Parathyroid adenoma (tissue), 2 donors: ENCODE measurements around the gene SLC30A1.

Source experiments
- H2AFZ ChIP-seq: fragments of 300-600 bp; sonication (generic); one replicate; pipeline ENCODE4 v1.7.0; 2017; ENCODE audit warnings: antibody characterized with exemption, mild to moderate bottlenecking
- H3K27ac ChIP-seq: fragments of 300-600 bp; sonication (generic); one replicate; pipeline ENCODE4 v1.7.0; 2017
- H3K27me3 ChIP-seq: fragments of 300-600 bp; sonication (generic); one replicate; pipeline ENCODE4 v1.7.0; 2017; ENCODE audit warnings: low read length; ENCODE audit not compliant: control insufficient read depth, insufficient read depth
- H3K36me3 ChIP-seq: fragments of 300-600 bp; sonication (generic); one replicate; pipeline ENCODE4 v1.7.0; 2017; ENCODE audit warnings: low read length; ENCODE audit not compliant: control insufficient read depth, insufficient read depth
- H3K4me1 ChIP-seq: fragments of 300-600 bp; sonication (generic); one replicate; pipeline ENCODE4 v1.7.0; 2017; ENCODE audit warnings: control low read depth
- H3K4me2 ChIP-seq: fragments of 300-600 bp; sonication (generic); one replicate; pipeline ENCODE4 v1.7.0; 2017; ENCODE audit warnings: low read length
- H3K4me3 ChIP-seq: fragments of 300-600 bp; sonication (generic); one replicate; pipeline ENCODE4 v1.7.0; 2017; ENCODE audit warnings: low read depth, low read length
- H3K79me2 ChIP-seq: fragments of 300-600 bp; sonication (generic); one replicate; pipeline ENCODE4 v1.7.0; 2017; ENCODE audit warnings: control low read depth
- H3K9ac ChIP-seq: fragments of 300-600 bp; sonication (generic); one replicate; pipeline ENCODE4 v1.7.0; 2017; ENCODE audit warnings: mild to moderate bottlenecking
- H3K9me3 ChIP-seq: fragments of 300-600 bp; sonication (generic); one replicate; pipeline ENCODE4 v1.7.0; 2017; ENCODE audit warnings: low read length; ENCODE audit not compliant: control insufficient read depth
- TF ChIP-seq, protein P1 (sequence below): fragments of 300-600 bp; sonication (generic); IDR thresholded peaks from one replicate; pipeline ENCODE4 v1.7.0; 2017; ENCODE audit warnings: antibody characterized with exemption, mild to moderate bottlenecking
- donor health status: primary hyperparathyroidism.

The SLC30A1 gene

GRCh38 chr1:211532088-211532444 lies 46.9 kb downstream of the SLC30A1 start:
- H3K27ac ChIP-seq: no peak overlapping the region

GRCh38 chr1:211531194-211532087 lies 47.5 kb downstream of the SLC30A1 start:
- Histone ChIP-seq H3K27me3 (no peaks in the 10 kb centered on the region), H3K4me3 (no peak overlapping the region), H3K9me3 (no peaks in the 10 kb centered on the region), H3K9ac (no peak overlapping the region), H3K4me2 (no peak overlapping the region), H3K4me1 (no peaks in the 10 kb centered on the region), H3K36me3 (no peaks in the 10 kb centered on the region), H2AFZ (no peak overlapping the region), H3K27ac (no peak overlapping the region), H3K79me2 (no peaks in the 10 kb centered on the region)
- TF ChIP-seq, protein P1, sequence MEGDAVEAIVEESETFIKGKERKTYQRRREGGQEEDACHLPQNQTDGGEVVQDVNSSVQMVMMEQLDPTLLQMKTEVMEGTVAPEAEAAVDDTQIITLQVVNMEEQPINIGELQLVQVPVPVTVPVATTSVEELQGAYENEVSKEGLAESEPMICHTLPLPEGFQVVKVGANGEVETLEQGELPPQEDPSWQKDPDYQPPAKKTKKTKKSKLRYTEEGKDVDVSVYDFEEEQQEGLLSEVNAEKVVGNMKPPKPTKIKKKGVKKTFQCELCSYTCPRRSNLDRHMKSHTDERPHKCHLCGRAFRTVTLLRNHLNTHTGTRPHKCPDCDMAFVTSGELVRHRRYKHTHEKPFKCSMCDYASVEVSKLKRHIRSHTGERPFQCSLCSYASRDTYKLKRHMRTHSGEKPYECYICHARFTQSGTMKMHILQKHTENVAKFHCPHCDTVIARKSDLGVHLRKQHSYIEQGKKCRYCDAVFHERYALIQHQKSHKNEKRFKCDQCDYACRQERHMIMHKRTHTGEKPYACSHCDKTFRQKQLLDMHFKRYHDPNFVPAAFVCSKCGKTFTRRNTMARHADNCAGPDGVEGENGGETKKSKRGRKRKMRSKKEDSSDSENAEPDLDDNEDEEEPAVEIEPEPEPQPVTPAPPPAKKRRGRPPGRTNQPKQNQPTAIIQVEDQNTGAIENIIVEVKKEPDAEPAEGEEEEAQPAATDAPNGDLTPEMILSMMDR: no peak

More at GRCh38 chr1:211532088-211532444, 46.9 kb downstream of the SLC30A1 start:
- H3K4me3 ChIP-seq: no peak overlapping the region
- H3K79me2 ChIP-seq: no peaks in the 10 kb centered on the region
- H3K9me3 ChIP-seq: no peaks in the 10 kb centered on the region
- H3K36me3 ChIP-seq: no peaks in the 10 kb centered on the region
- H3K4me1 ChIP-seq: no peaks in the 10 kb centered on the region
- TF ChIP-seq, protein P1: no peak
- no peak overlapping the region for H3K9ac ChIP-seq
- no peak overlapping the region for H2AFZ ChIP-seq
- no peaks in the 10 kb centered on the region for H3K27me3 ChIP-seq
- H3K4me2 ChIP-seq: no peak overlapping the region

DNA sequence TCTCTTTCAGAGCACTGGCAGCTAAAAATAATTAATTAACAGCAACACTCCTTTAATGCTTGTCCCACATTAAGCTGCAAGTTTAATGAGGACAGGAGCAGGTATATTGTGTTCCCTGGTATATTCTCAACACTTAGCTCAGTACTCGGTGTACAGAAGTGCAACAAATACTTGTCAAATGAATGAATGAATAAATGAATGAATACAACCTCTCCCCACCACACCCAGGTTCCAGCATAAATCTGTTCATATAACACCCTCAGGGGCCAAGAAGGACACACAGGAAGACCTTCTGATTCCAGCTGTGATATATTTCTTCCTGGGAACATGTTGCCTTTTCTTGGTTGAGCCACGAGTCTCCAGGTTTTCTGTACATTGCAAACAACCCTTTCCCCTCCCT lies 48.9 kb downstream of the SLC30A1 start:
- H3K9me3 ChIP-seq: no peaks in the 10 kb centered on the region
- no peaks in the 10 kb centered on the region for H3K36me3 ChIP-seq
- no peak overlapping the region for H3K27ac ChIP-seq
- no peak overlapping the region for H3K9ac ChIP-seq
- H3K4me2 ChIP-seq: no peak overlapping the region
- H2AFZ ChIP-seq: no peak overlapping the region
- no peaks in the 10 kb centered on the region for H3K4me1 ChIP-seq
- TF ChIP-seq, protein P1: no peak
- H3K4me3 ChIP-seq: no peak overlapping the region
- no peaks in the 10 kb centered on the region for H3K27me3 ChIP-seq
- H3K79me2 ChIP-seq: no peaks in the 10 kb centered on the region

DNA sequence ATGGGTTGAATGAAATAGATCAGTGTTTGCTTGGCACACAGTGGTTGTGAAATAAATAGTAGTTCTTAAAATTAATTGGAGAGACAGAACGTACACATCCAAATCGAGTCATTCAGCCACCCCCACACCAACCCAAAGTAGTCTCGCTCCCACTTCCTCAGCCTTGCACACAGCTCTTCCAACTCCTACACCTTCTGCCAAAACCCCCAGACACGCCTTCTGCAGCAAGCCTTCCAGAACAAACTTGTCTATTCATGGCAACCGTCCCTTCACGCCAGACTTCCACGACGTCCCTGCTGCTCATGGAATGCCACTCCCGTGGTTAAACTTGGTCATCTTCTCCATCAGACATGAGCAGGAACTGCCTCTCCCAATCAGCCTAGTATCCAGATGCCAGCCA lies 49.5 kb downstream of the SLC30A1 start:
- no peaks in the 10 kb centered on the region for H3K36me3 ChIP-seq
- H3K9me3 ChIP-seq: no peaks in the 10 kb centered on the region
- no peaks in the 10 kb centered on the region for H3K4me1 ChIP-seq
- TF ChIP-seq, protein P1: no peak
- H2AFZ ChIP-seq: no peak overlapping the region
- no peak overlapping the region for H3K4me3 ChIP-seq
- H3K27me3 ChIP-seq: no peaks in the 10 kb centered on the region
- H3K27ac ChIP-seq: no peak overlapping the region
- no peak overlapping the region for H3K9ac ChIP-seq
- no peak overlapping the region for H3K4me2 ChIP-seq
- no peaks in the 10 kb centered on the region for H3K79me2 ChIP-seq

- H3K27ac ChIP-seq: no peak overlapping the region
- no peaks in the 10 kb centered on the region for H3K79me2 ChIP-seq
- no peaks in the 10 kb centered on the region for H3K4me1 ChIP-seq
- TF ChIP-seq, protein P1: no peak
- no peaks in the 10 kb centered on the region for H3K36me3 ChIP-seq
- H3K9ac ChIP-seq: no peak overlapping the region
- no peak overlapping the region for H3K4me3 ChIP-seq
- no peak overlapping the region for H2AFZ ChIP-seq
- H3K4me2 ChIP-seq: no peak overlapping the region
- no peaks in the 10 kb centered on the region for H3K9me3 ChIP-seq
- H3K27me3 ChIP-seq: no peaks in the 10 kb centered on the region
These were observed 50.0 kb downstream of the SLC30A1 start for GRCh38 chr1:211529011-211529410.
